ENCODE measurements around the gene FRAS1.

DNA sequence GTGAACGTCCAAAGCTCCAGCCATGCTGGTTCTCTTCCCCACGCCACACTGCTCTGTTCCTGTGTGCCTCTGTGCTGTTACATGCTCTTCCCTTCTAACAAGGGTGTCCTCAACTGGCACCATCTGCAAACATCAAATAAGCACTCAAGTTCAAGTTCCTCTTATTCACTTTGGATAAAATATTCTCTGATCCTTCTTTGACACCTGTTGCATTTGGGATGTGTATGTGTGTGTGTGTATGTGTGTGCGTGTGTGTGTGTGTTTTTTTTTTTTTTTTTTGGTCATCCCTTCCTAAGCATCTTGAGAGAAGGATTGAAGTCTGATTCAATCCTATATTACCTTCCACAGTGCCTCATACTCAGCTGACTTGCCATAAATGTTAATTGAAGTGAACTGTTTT, 290.4 kb downstream of the FRAS1 start:
- TF ChIP-seq EZH2 (IDR thresholded peaks at IDR 0.05; ENCODE audit: borderline replicate concordance, low read depth, low read length, severe bottlenecking) (no peak), CTCF (IDR thresholded peaks at IDR 0.05; ENCODE audit: borderline replicate concordance, extremely low read depth, low read length, poor library complexity, severe bottlenecking) (no peak)

All from DND-41 (cell line).